PC-9 (cell line): Measurements from ENCODE around the gene NR1I2.

Source experiments
- EZH2 ChIP-seq: fragments of 200-600 bp; sonication (generic); IDR thresholded peaks from 2 replicates; pipeline ENCODE4 v1.8.0; 2017; ENCODE audit warnings: antibody characterized with exemption, low read depth
- TF ChIP-seq, protein P1 (sequence below): fragments of 200-600 bp; sonication (generic); conservative IDR thresholded peaks from 2 replicates; pipeline ENCODE4 v1.6.1; 2017; ENCODE audit warnings: mixed run types, antibody characterized with exemption, mild to moderate bottlenecking, moderate library complexity

DNA sequence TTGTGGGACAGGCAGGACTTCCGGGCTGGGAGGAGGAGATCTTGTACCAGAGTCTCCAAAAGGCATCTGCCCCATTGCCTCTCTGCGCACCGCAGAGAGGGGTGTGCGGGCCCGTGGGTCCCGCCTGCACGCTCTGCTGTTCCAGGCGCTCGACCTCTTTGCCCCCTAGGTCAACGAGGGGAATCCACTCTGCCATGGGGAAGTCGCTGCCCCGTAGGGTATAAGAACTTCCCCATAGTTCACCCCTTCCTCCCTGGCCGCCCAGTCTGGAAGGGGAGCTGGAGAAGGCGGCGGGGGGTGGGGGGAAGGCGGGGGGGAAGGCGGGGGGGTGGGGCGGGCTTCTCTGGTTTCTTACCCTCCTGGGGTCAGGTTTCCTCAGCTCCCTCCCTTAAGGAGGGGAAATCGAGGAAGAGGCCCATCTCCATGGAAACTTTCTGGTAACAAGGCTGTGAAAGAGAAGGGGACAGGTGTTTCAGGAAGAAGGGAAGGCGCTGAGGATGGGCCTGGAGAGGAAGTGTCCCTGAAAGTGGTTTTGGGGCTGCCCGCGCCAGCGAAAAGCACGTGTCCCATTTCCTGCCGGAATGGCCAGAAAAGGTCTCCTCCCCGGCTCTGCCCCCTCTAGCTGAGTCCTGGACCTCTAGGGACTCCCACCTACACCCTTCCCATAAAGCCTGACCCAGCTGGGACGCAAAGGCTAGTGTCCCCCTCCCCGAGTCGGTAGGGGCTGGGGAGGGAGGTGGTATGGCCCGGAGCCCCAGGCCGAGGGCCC lies 27.5 kb downstream of the NR1I2 start:
- TF ChIP-seq, protein P1, sequence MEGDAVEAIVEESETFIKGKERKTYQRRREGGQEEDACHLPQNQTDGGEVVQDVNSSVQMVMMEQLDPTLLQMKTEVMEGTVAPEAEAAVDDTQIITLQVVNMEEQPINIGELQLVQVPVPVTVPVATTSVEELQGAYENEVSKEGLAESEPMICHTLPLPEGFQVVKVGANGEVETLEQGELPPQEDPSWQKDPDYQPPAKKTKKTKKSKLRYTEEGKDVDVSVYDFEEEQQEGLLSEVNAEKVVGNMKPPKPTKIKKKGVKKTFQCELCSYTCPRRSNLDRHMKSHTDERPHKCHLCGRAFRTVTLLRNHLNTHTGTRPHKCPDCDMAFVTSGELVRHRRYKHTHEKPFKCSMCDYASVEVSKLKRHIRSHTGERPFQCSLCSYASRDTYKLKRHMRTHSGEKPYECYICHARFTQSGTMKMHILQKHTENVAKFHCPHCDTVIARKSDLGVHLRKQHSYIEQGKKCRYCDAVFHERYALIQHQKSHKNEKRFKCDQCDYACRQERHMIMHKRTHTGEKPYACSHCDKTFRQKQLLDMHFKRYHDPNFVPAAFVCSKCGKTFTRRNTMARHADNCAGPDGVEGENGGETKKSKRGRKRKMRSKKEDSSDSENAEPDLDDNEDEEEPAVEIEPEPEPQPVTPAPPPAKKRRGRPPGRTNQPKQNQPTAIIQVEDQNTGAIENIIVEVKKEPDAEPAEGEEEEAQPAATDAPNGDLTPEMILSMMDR: no peak
- TF ChIP-seq EZH2: no peak
